T-helper 2 cell treated with Interferon-gamma antibody and Interleukin-4, amounts not matched to agents 5 μg/mL and 100 μg/mL, for 36 hours (primary cell): Measurements from ENCODE around the gene MTAP.

ENCODE experiments used
- DNase-seq: peaks from one replicate; pipeline ENCODE4 v3.0.0; 2021; ENCODE audit warnings: low spot score
- H3K27ac Mint-ChIP-seq: one replicate; pipeline ENCODE4 v1.8.0; 2021; ENCODE audit warnings: mild to moderate bottlenecking, mixed read lengths
- H3K27me3 Mint-ChIP-seq: one replicate; pipeline ENCODE4 v1.8.0; 2021; ENCODE audit warnings: low read depth, mixed read lengths
- H3K36me3 Mint-ChIP-seq: one replicate; pipeline ENCODE4 v1.8.0; 2021; ENCODE audit warnings: low read depth, mixed read lengths
- H3K4me1 Mint-ChIP-seq: one replicate; pipeline ENCODE4 v1.8.0; 2021; ENCODE audit warnings: low read depth, mixed read lengths
- H3K4me3 Mint-ChIP-seq: one replicate; pipeline ENCODE4 v1.8.0; 2022; ENCODE audit warnings: mild to moderate bottlenecking, moderate library complexity, mixed read lengths
- H3K9me3 Mint-ChIP-seq: one replicate; pipeline ENCODE4 v1.8.0; 2021; ENCODE audit warnings: mixed read lengths

MTAP gene

DNA sequence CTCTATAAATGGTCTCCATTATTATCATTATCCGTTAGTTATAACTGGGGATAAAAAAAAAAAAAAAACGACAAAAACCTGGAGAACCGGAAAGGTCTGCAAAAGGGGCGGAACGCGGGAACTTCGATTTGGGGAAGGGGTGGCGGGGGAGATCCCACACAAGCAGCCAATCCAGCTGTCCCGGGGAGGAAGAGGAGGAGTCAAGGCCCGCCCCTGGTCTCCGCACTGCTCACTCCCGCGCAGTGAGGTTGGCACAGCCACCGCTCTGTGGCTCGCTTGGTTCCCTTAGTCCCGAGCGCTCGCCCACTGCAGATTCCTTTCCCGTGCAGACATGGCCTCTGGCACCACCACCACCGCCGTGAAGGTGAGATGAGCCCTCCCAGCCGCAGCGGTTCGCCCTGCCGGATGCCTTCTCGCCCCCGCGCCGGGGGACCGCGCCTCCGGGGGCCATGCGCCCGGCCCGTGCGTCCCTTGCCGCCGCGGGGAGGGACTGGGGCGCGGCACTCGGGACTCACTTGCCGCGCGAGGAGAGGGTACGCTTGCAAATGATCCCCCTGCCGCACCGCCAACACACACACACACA is at the start of gene MTAP:
MTAP (plus strand) TSS at position 219 of the 583 bp plus-strand sequence; CDS start at position 332, 113 bp downstream.
- peak within 1 kb of the TSS; percentile 99 for H3K4me3 Mint-ChIP-seq

DNA sequence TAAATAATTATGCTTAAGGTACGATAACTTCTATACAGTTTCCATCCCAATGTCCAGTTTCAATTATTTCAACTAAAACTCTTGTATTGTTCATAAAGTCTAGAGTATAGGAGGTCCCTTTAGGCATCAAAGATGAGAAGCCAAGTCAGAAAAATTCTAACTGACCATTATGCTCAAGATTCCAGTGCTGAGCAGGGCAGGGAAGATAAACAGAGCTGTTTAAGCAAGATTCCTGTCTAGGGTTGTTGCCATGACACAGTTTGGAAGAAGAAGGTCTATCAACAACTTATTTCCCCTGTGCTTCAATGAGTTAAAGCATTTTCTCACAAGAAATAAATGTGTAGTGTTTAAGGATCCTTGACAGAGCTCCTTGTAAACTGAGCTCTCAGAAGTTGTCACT is 48.9 kb upstream of the MTAP start:
- Mint-ChIP-seq H3K36me3 (no peaks in the 10 kb centered on the region), H3K9me3 (no peaks in the 10 kb centered on the region), H3K4me3 (no peak overlapping the region), H3K27ac (no peak overlapping the region), H3K27me3 (peaks cover 66% of the 10 kb centered on the region), H3K4me1 (no peaks in the 10 kb centered on the region)
- DNase-seq, result no peak

More for the DNA sequence above, at the start of gene MTAP:
- H3K27me3 Mint-ChIP-seq, result peaks cover 22% of the 10 kb centered on the region
- H3K4me1 Mint-ChIP-seq, result peaks cover 27% of the 10 kb centered on the region
- peak within 1 kb of the TSS; percentile 98 for H3K27ac Mint-ChIP-seq
- no peaks in the 10 kb centered on the region for H3K9me3 Mint-ChIP-seq
- peaks cover 17% of the 10 kb centered on the region for H3K36me3 Mint-ChIP-seq
- peak; percentile 76 for DNase-seq

DNA sequence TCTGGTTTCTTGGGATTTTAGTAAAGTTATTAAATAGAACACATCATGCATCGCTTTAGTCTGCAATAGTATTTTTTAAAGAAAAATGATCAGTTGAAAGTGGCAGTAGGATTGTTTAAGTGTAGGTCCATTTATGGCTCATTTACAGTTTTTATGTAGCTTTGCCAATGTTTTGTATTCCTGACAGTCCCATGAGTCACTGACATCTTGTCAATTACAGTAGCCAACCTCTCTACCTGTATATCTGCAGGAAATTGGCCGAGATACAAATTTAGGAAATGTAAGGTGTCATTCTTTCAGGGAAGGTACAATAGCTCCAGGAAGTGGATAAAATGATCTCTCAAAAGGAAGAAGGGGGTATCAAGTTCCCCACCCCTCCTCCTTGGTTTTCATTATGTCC is 47.7 kb upstream of the MTAP start:
- Mint-ChIP-seq H3K27ac (no peak overlapping the region), H3K27me3 (peaks cover 69% of the 10 kb centered on the region), H3K9me3 (no peaks in the 10 kb centered on the region), H3K4me3 (no peak overlapping the region), H3K4me1 (no peaks in the 10 kb centered on the region), H3K36me3 (no peaks in the 10 kb centered on the region)
- DNase-seq, result no peak

DNA sequence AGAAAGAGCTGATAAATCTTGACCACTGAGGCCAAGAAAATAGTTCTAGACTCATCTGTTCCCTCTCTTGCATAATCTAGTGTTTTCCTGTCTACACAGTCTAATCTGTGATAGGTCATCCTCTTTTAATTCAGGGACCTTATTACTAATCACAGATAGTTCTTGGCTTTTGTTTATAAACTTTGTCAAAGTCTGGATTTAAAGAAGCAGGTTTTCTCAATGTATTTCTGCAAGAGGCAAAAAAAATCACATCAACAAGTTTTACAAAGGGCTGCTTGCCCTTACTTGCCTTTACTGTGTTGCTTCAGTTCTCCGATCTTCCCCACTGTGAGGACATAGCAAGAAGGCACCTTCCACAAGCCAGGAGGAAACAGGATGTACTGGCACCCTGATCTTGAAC is 43.9 kb upstream of the MTAP start:
- Mint-ChIP-seq H3K36me3 (no peaks in the 10 kb centered on the region), H3K4me3 (no peak overlapping the region), H3K27me3 (peaks cover 67% of the 10 kb centered on the region), H3K9me3 (no peaks in the 10 kb centered on the region), H3K4me1 (peaks cover 13% of the 10 kb centered on the region), H3K27ac (no peak overlapping the region)
- DNase-seq, result no peak

DNA sequence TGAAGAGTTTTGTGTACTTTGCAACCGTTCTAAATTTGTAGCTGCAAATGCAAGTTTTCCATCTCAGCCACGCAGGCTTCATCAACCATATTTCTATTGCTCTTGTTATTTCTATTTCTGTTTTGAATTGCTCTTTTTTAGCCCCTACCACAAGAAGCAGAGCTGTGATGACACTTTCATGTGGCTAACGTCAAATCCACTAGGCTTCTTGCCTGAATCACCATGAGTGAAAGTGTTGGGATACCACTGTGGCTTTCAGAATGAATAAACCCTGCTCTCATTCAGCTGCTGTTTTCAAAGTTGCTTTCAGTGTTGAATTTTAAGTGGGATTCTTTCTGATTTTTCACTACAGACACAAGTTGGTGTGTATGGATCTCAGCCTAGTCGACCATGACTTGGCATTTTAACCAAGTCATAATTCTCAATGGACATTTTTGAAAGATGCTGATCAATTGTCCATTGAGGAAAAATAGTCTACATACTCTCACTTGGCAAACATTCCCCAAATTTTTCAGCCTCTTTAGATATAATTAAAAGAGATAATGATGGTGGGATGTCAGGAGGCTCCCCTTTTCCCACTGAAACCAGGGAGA is 41.0 kb upstream of the MTAP start:
- Mint-ChIP-seq H3K27me3 (peaks cover 71% of the 10 kb centered on the region), H3K4me3 (no peak overlapping the region), H3K4me1 (peaks cover 13% of the 10 kb centered on the region), H3K27ac (no peak overlapping the region), H3K9me3 (no peaks in the 10 kb centered on the region), H3K36me3 (no peaks in the 10 kb centered on the region)
- peak; percentile 70 for DNase-seq

DNA sequence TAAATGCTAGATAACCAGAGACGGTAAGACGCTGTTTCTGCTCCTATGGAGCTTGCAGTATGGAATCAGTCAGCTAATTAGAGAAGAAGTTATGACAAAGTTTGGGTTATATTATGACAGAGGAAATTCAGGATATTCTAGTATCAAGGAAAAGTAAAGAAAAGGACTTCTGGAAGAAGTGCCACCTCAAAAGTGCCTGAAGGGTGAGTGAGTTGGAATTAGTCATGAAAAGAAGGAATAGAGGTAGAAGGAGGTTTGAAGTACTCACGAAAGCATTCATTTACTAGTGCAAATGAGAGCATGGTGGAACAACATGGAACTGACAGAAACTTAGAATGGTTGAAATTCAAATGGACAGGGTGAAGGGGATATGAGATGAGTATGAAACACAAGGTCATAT is 40.4 kb upstream of the MTAP start:
- peaks cover 13% of the 10 kb centered on the region for H3K4me1 Mint-ChIP-seq
- H3K36me3 Mint-ChIP-seq, result no peaks in the 10 kb centered on the region
- peaks cover 72% of the 10 kb centered on the region for H3K27me3 Mint-ChIP-seq
- no peaks in the 10 kb centered on the region for H3K9me3 Mint-ChIP-seq
- no peak overlapping the region for H3K4me3 Mint-ChIP-seq
- no peak for DNase-seq
- H3K27ac Mint-ChIP-seq, result no peak overlapping the region

DNA sequence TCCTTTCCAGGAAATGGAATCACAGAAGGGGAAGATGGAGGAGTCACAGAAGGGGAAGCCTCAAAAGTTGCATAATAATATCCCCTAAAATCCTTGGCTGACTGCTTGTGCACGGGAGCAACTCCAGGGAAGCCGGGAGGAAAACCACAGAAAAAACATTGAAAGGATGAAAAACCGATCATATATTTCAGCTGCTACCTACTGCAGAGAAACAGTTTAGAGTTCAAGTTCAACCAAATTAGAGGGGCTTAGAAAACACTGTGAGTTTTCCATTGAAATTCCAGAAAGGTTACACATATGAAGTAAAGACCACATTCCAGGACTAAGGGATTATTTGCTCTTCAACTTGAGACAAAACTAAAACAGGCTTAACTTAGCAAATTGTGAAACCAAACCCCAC is 37.6 kb upstream of the MTAP start:
- DNase-seq, result no peak
- Mint-ChIP-seq H3K4me3 (no peak overlapping the region), H3K36me3 (no peaks in the 10 kb centered on the region), H3K27ac (no peak overlapping the region), H3K27me3 (peaks cover 77% of the 10 kb centered on the region), H3K9me3 (no peaks in the 10 kb centered on the region), H3K4me1 (peaks cover 13% of the 10 kb centered on the region)

DNA sequence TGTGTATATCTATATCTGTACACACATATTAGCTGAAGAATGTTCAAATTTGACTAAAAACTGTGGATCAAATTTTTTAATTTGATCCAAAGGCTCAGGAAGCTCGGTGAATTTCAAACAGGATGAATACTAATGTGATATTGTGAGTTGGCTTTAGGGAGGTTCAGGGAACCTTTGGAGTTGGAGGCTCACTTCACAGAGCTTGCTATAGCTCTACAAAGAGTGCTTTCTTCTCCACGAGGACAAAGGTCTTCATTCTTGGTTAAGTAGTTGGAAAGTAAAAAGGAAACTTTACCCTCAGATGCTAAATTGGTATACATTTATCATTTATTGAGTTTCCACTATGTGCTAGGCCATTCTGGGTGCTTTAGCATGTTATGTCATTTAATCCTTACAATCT is 36.3 kb upstream of the MTAP start:
- Mint-ChIP-seq H3K4me1 (peaks cover 11% of the 10 kb centered on the region), H3K4me3 (no peak overlapping the region), H3K27me3 (peaks cover 78% of the 10 kb centered on the region), H3K36me3 (no peaks in the 10 kb centered on the region), H3K9me3 (no peaks in the 10 kb centered on the region), H3K27ac (no peak overlapping the region)
- DNase-seq, result no peak

DNA sequence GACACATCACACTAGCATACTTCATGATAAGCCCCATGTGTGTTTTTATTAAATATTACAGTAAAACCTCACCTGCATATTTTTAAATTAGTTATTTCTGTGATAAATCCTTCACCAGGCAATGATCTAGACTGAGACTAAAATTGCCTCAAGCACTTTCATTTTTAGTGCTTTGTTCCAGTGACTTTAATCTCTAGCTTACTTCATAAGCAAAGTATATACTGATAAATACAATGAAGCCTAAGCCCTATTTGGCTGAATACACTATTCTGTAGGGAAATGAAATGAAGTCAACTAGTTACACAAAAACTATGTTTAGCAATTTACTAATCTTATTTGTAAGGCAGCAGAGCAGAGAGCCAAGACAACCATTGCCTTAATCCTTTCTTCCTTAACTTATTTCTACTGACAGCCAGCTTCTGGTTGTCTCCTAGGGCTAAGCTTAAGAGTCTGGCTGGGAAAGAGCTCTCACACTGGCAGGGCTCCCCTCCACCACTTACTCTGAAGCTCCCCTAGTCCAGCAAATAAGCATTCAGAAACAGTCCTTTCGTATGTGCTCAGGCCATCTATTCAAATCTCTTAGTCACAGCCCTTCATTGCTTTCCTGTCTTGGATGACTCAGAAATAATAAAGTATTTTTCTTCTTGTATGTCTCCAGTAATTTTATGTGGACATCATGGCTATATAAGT is 31.4 kb upstream of the MTAP start:
- Mint-ChIP-seq H3K4me1 (no peaks in the 10 kb centered on the region), H3K27ac (no peak overlapping the region), H3K36me3 (no peaks in the 10 kb centered on the region), H3K27me3 (peaks cover 44% of the 10 kb centered on the region), H3K9me3 (no peaks in the 10 kb centered on the region), H3K4me3 (no peak overlapping the region)
- no peak for DNase-seq

DNA sequence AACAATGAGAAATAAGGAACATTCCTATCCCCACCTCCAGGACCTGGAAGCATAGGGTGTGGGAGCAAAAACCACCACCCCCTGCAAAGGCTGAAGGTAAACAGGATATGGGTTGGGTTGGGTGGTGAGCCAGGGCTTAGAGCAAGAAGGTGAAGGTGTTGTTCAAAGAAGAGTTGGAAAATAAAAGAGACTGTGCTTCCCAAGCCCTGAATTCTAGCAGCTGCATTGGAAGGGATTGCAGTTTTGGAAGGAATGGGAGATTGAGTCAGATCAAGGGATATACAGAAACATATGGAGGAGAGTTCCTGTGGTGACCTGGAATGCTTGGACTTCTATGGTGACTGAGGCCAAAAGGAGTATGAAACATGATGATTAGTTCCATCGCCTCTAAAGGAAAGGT is 24.7 kb upstream of the MTAP start:
- no peak for DNase-seq
- Mint-ChIP-seq H3K36me3 (no peaks in the 10 kb centered on the region), H3K27me3 (peaks cover 12% of the 10 kb centered on the region)

DNA sequence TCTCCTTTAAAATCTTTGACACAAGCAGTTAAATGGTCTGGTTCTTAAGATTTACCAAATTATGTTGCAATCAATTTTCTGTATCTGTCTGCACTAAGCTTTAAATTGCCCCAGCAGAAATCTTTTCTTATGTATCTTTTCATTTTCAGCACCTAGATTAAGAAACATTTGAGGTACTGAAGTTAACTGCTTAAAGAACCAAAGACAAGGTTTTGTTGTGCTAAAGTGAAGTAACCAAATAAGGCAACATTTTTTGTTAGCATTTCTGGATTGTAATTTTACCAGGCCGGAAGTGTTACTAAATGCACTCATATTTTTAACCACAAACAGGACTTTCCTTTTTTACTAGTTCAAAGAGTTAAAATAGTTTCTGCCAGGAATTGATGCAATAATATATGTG is 24.1 kb upstream of the MTAP start:
- Mint-ChIP-seq H3K4me1 (peaks cover 4% of the 10 kb centered on the region), H3K4me3 (no peak overlapping the region), H3K27ac (no peak overlapping the region), H3K36me3 (no peaks in the 10 kb centered on the region), H3K27me3 (peaks cover 16% of the 10 kb centered on the region), H3K9me3 (no peaks in the 10 kb centered on the region)
- DNase-seq, result no peak

More for the DNA sequence above, 24.7 kb upstream of the MTAP start:
- H3K27ac Mint-ChIP-seq, result no peak overlapping the region
- peaks cover 4% of the 10 kb centered on the region for H3K4me1 Mint-ChIP-seq
- no peak overlapping the region for H3K4me3 Mint-ChIP-seq
- no peaks in the 10 kb centered on the region for H3K9me3 Mint-ChIP-seq

DNA sequence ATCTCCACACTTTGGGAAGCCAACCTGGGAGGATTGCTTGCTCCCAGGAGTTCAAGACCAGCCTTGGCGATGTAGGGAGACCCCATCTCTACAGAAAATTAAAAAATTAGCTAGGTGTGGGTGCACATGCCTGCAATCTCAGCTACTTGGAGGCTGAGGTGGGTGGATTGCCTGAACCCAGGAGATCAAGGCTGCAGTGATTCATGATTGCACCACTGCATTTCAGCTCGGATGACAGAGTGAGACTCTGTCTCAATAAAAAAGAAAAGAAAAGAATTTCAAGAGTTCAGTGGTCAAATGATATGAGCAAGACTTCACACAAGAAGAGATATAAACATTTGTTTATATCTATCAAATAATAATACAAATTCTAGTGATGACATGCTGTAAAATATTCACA is 23.0 kb upstream of the MTAP start:
- H3K27ac Mint-ChIP-seq, result no peak overlapping the region
- no peaks in the 10 kb centered on the region for H3K9me3 Mint-ChIP-seq
- peaks cover 4% of the 10 kb centered on the region for H3K4me1 Mint-ChIP-seq
- peaks cover 26% of the 10 kb centered on the region for H3K27me3 Mint-ChIP-seq
- H3K36me3 Mint-ChIP-seq, result no peaks in the 10 kb centered on the region
- H3K4me3 Mint-ChIP-seq, result no peak overlapping the region
- DNase-seq, result no peak

DNA sequence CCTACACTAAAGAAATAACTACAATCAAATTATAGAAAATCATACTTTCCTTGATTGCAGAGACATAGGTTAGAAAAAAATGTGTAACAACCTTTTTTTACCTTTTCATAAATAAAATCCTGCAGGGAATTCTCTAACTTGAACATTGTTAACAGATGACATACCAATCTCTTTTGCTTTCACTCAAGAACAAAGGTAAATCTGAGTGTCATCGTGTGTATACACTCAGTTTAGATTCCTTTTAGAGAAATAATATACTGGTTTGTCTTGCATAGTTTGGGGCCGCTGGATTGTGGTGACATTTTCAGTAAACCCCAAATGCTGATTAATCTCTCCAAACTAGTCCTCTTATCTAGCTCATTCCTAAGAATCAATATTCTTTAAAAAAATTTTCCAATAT is 20.8 kb upstream of the MTAP start:
- Mint-ChIP-seq H3K9me3 (no peaks in the 10 kb centered on the region), H3K4me1 (peaks cover 4% of the 10 kb centered on the region), H3K27ac (no peak overlapping the region), H3K36me3 (no peaks in the 10 kb centered on the region), H3K27me3 (peaks cover 43% of the 10 kb centered on the region), H3K4me3 (no peak overlapping the region)
- no peak for DNase-seq

DNA sequence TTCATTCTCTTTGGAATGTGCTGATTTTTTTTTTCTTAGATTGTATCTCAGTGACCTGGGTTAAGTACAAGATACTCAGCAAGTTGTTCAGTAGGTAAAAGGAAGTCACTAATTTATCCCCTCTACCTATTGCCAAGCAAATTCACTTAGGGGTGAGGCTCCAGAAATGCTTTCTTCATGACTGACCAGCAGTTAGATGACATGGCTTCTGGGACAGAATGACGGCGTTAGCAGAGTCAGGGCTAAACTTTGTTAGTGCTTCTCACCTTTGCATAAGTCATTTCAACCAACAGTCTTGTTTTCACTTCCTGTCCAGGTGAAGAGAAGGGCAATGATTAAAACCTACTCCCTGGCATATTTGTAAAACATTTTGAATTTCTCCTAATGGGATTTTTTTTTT is 20.2 kb upstream of the MTAP start:
- DNase-seq, result no peak
- peaks cover 46% of the 10 kb centered on the region for H3K27me3 Mint-ChIP-seq
- H3K27ac Mint-ChIP-seq, result no peak overlapping the region
- H3K36me3 Mint-ChIP-seq, result no peaks in the 10 kb centered on the region
- H3K4me1 Mint-ChIP-seq, result peaks cover 4% of the 10 kb centered on the region
- H3K9me3 Mint-ChIP-seq, result no peaks in the 10 kb centered on the region
- H3K4me3 Mint-ChIP-seq, result no peak overlapping the region
